NCI-H748 (cell line): ENCODE data around the gene UBE3C.
A peak's percentile ranks its signal among the peaks of the same experiment; 100 is the strongest.

Experiments
- DNase-seq: peaks from one replicate; lab custom pipeline; 2025; ENCODE audit not compliant: unreplicated experiment; lab: John Stamatoyannopoulos, UW

UBE3C gene

GRCh38 chr7:157176771-157177170 is 38.0 kb downstream of the UBE3C start:
- no peak for DNase-seq

GRCh38 chr7:157177333-157177982 is 38.7 kb downstream of the UBE3C start:
- no peak for DNase-seq

- DNase-seq: no peak
Observed at GRCh38 chr7:157177983-157178381, 39.3 kb downstream of the UBE3C start.

- no peak for DNase-seq
Observed at GRCh38 chr7:157183832-157184231, 45.1 kb downstream of the UBE3C start.

GRCh38 chr7:157188091-157188665 is 49.5 kb downstream of the UBE3C start:
- no peak for DNase-seq

- DNase-seq: no peak
Observed at GRCh38 chr7:157189405-157189804, 50.7 kb downstream of the UBE3C start.

GRCh38 chr7:157192861-157193260 is 54.1 kb downstream of the UBE3C start:
- DNase-seq: no peak

GRCh38 chr7:157193274-157193673 is 54.5 kb downstream of the UBE3C start:
- no peak for DNase-seq

- no peak for DNase-seq
Observed at GRCh38 chr7:157194948-157195347, 56.2 kb downstream of the UBE3C start.

GRCh38 chr7:157195868-157196267 is 57.1 kb downstream of the UBE3C start:
- no peak for DNase-seq

GRCh38 chr7:157204134-157204533 is 65.4 kb downstream of the UBE3C start:
- DNase-seq: no peak

GRCh38 chr7:157205438-157205837 is 66.7 kb downstream of the UBE3C start:
- DNase-seq: no peak

- DNase-seq: no peak
Observed at GRCh38 chr7:157208571-157209413, 70.1 kb downstream of the UBE3C start.

- DNase-seq: no peak
Observed at GRCh38 chr7:157210682-157211081, 72.0 kb downstream of the UBE3C start.

- DNase-seq: no peak
Observed at GRCh38 chr7:157211690-157212089, 73.0 kb downstream of the UBE3C start.

GRCh38 chr7:157219154-157219553 is 80.4 kb downstream of the UBE3C start:
- no peak for DNase-seq

- no peak for DNase-seq
Observed at GRCh38 chr7:157220916-157221569, 82.3 kb downstream of the UBE3C start.

GRCh38 chr7:157222687-157223086 is 84.0 kb downstream of the UBE3C start:
- no peak for DNase-seq

GRCh38 chr7:157224627-157225026 is 85.9 kb downstream of the UBE3C start:
- DNase-seq: peak; percentile 18

GRCh38 chr7:157228864-157229422 is 90.2 kb downstream of the UBE3C start:
- DNase-seq: peak; percentile 23

- no peak for DNase-seq
Observed at GRCh38 chr7:157233677-157234076, 95.0 kb downstream of the UBE3C start.
